Panc1 (cell line): ENCODE data around the gene ZSWIM7. TPM values are rescaled to one million over a fixed set of nuclear protein-coding genes. Genes with fewer than 3 reads are reported as not detected.

Source experiments
- ATAC-seq: fragments of 200-7000 bp; cut with Tn5 transposase; 2 replicates; pipeline ENCODE4 v1.9.1; 2020; ENCODE audit warnings: mild to moderate bottlenecking, moderate library complexity
- BruUV-seq: library from RNA; stranded (reverse); fragments of 400-500 nt; replicated peaks from 2 replicates; lab custom pipeline; 2021; lab: Mats Ljungman, UMichigan
- CTCF ChIA-PET: fragments of 300-600 bp; sonication (Branson Sonifier 250); formaldehyde crosslinking; loops from one replicate; lab custom pipeline; 2022; ENCODE audit warnings: antibody characterized with exemption; lab: Charles Lee
- POLR2A ChIA-PET: fragments of 300-600 bp; sonication (Branson Sonifier 250); formaldehyde crosslinking; loops from one replicate; lab custom pipeline; 2022; ENCODE audit warnings: antibody characterized with exemption; lab: Charles Lee
- DNase-seq: peaks from one replicate; pipeline ENCODE4 v3.0.0-alpha.2; 2010; ENCODE audit warnings: low read depth, low spot score
- H3K27ac ChIP-seq: 2 replicates; pipeline ENCODE4 v1.5.1; 2011; ENCODE audit warnings: mild to moderate bottlenecking, low read length, inconsistent platforms
- H3K27me3 ChIP-seq: fragments of 200-500 bp; sonication (Bioruptor generic); 2 replicates; pipeline ENCODE4 v1.6.0; 2014; ENCODE audit warnings: low read length, inconsistent platforms; ENCODE audit not compliant: control insufficient read depth, insufficient read depth
- H3K36me3 ChIP-seq: fragments of 200-500 bp; sonication (Bioruptor generic); 2 replicates; pipeline ENCODE4 v1.5.1; 2014; ENCODE audit warnings: inconsistent platforms, mild to moderate bottlenecking, low read length, moderate library complexity; ENCODE audit not compliant: control insufficient read depth, insufficient read depth
- H3K4me1 ChIP-seq: 2 replicates; pipeline ENCODE4 v1.5.1; 2011; ENCODE audit warnings: inconsistent platforms, mild to moderate bottlenecking, low read length, moderate library complexity; ENCODE audit not compliant: control insufficient read depth, insufficient read depth
- H3K4me3 ChIP-seq, 2 experiments: 2 replicates each; pipeline ENCODE4 v1.5.1; 2011 to 2012; ENCODE audit warnings: low read depth in 2 of 2, low read length in 2 of 2, mild to moderate bottlenecking in 2 of 2, inconsistent platforms in 1 of 2, moderate library complexity in 1 of 2
- H3K9me3 ChIP-seq: fragments of 200-500 bp; sonication (Bioruptor generic); 2 replicates; pipeline ENCODE4 v1.5.1; 2014; ENCODE audit warnings: low read depth, mild to moderate bottlenecking, inconsistent platforms, low read length, moderate library complexity; ENCODE audit not compliant: control insufficient read depth, insufficient read depth
- POLR2AphosphoS5 ChIP-seq: IDR thresholded peaks from 2 replicates; pipeline ENCODE4 v1.6.1; 2012; ENCODE audit warnings: mild to moderate bottlenecking, low read depth, low read length, moderate library complexity
- SIN3A ChIP-seq: IDR thresholded peaks from 2 replicates; pipeline ENCODE4 v1.6.1; 2012; ENCODE audit warnings: low read depth, mild to moderate bottlenecking, low read length, moderate library complexity, borderline replicate concordance; ENCODE audit not compliant: insufficient read depth
- TCF7L2 ChIP-seq: IDR thresholded peaks from 2 replicates; pipeline ENCODE4 v1.6.1; 2011; ENCODE audit warnings: mild to moderate bottlenecking, low read depth, low read length, inconsistent platforms
- in situ Hi-C: cut with HindIII; loops from 2 replicates; pipeline ENCODE4 v1.10.0; 2016; ENCODE audit warnings: low sequenced_read_pairs, low pct_unique_long_range_greater_than_20kb
- intact Hi-C: fragments of 100-400 bp; cut with micrococcal nuclease; formaldehyde crosslinking; loops from one replicate; pipeline ENCODE4 v1.10.0; 2022; ENCODE audit not compliant: unreplicated experiment
- total RNA-seq: library from RNA; stranded (reverse); gene quantifications from one replicate; pipeline ENCODE4 v1.2.1, GENCODE V29; 2021; ENCODE audit not compliant: unreplicated experiment
- TF ChIP-seq, protein P1 (sequence below): fragments of 450-650 bp; IDR thresholded peaks from 2 replicates; pipeline ENCODE4 v1.5.1; 2017; ENCODE audit warnings: mild to moderate bottlenecking
- TF ChIP-seq, protein P2 (sequence below), 2 experiments: IDR thresholded peaks; 2 replicates each; pipeline ENCODE4 v1.6.1; 2011 to 2012; ENCODE audit warnings: low read depth in 2 of 2, control low read depth in 1 of 2, low read length in 1 of 2, mild to moderate bottlenecking in 1 of 2, moderate library complexity in 1 of 2; ENCODE audit not compliant: insufficient read depth in 1 of 2

ZSWIM7 gene
- total RNA-seq, 1 experiment from 2014 or later, result 17.5 TPM

DNA sequence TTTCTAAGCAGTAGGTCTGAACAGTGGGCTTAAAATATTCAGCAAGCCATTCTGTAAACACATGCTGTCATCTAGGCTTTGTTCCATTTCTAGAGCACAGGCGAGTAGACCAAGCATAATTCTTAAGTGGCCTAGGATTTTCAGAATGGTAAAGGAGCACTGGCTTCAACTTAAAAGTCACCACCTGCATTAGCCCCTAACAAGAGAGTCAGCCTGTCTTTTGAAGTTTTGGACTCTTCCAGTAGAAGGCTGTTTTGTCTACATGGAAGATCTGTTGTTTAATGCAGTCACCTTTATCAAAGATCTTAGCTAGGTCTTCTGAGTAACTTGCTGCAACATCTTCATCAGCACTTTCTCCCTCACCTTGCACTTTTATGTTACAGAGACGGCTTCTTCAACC, 36.8 kb upstream of the ZSWIM7 start:
- no peak for DNase-seq
- Histone ChIP-seq H3K27me3 (no peaks in the 10 kb centered on the region), H3K36me3 (peaks cover 7% of the 10 kb centered on the region), H3K4me1 (no peaks in the 10 kb centered on the region), H3K9me3 (no peaks in the 10 kb centered on the region), H3K4me3 (no peak overlapping the region), H3K27ac (no peak overlapping the region)
- BruUV-seq, result no TSS peak
- intact Hi-C loops (no loop called here), in situ Hi-C loops (no loop called here)
- POLR2A ChIA-PET, result interaction anchor here (0.5 kb wide), 1 partner anchor 94 kb away, joined by 8 read pairs; no protein-coding TSS in a partner anchor
- no peak for ATAC-seq
- TF ChIP-seq, protein P1, sequence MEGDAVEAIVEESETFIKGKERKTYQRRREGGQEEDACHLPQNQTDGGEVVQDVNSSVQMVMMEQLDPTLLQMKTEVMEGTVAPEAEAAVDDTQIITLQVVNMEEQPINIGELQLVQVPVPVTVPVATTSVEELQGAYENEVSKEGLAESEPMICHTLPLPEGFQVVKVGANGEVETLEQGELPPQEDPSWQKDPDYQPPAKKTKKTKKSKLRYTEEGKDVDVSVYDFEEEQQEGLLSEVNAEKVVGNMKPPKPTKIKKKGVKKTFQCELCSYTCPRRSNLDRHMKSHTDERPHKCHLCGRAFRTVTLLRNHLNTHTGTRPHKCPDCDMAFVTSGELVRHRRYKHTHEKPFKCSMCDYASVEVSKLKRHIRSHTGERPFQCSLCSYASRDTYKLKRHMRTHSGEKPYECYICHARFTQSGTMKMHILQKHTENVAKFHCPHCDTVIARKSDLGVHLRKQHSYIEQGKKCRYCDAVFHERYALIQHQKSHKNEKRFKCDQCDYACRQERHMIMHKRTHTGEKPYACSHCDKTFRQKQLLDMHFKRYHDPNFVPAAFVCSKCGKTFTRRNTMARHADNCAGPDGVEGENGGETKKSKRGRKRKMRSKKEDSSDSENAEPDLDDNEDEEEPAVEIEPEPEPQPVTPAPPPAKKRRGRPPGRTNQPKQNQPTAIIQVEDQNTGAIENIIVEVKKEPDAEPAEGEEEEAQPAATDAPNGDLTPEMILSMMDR, result no peak
- TF ChIP-seq, protein P2, sequence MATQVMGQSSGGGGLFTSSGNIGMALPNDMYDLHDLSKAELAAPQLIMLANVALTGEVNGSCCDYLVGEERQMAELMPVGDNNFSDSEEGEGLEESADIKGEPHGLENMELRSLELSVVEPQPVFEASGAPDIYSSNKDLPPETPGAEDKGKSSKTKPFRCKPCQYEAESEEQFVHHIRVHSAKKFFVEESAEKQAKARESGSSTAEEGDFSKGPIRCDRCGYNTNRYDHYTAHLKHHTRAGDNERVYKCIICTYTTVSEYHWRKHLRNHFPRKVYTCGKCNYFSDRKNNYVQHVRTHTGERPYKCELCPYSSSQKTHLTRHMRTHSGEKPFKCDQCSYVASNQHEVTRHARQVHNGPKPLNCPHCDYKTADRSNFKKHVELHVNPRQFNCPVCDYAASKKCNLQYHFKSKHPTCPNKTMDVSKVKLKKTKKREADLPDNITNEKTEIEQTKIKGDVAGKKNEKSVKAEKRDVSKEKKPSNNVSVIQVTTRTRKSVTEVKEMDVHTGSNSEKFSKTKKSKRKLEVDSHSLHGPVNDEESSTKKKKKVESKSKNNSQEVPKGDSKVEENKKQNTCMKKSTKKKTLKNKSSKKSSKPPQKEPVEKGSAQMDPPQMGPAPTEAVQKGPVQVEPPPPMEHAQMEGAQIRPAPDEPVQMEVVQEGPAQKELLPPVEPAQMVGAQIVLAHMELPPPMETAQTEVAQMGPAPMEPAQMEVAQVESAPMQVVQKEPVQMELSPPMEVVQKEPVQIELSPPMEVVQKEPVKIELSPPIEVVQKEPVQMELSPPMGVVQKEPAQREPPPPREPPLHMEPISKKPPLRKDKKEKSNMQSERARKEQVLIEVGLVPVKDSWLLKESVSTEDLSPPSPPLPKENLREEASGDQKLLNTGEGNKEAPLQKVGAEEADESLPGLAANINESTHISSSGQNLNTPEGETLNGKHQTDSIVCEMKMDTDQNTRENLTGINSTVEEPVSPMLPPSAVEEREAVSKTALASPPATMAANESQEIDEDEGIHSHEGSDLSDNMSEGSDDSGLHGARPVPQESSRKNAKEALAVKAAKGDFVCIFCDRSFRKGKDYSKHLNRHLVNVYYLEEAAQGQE (IDR thresholded peaks at IDR 0.05; ENCODE audit: insufficient read depth in 1 of 2, low read depth in 2 of 2, low read length in 1 of 2), result no peak
- no peak for TF ChIP-seq POLR2AphosphoS5
- CTCF ChIA-PET, result no interaction called here

DNA sequence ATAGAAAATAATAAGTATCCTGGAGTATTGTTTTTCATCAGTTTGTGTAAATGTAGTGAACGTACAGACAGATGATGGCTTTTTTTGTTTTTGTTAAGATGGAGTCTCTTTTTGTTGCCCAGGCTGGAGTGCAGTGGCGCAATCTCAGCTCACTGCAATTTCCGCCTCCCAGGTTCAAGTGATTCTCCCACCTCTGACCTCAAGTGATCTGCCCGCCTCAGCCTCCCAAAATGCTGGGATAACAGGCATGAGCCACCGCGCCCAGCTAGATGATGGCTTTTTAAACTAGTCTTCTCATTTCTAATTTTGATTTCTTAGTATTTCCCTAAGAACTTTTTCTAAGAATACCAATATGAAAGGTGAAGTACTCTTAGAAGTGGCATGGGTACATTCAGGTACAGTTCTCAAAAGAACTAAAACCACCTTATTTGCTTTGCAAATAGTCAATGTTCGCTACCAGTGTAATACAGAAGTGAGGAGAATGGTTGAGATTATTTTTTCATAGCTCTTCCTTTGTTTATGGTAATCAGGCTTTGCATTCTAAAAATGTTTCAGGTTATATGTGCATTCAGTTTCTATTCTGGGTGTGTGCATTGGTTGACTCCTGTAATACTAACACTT, 34.3 kb upstream of the ZSWIM7 start:
- TF ChIP-seq TCF7L2, result no peak
- TF ChIP-seq, protein P2 (IDR thresholded peaks at IDR 0.05; ENCODE audit: insufficient read depth in 1 of 2, low read depth in 2 of 2, low read length in 1 of 2), result no peak
- TF ChIP-seq, protein P1, result no peak
- TF ChIP-seq POLR2AphosphoS5, result no peak
- no peak for TF ChIP-seq SIN3A
- in situ Hi-C loops (no loop called here), intact Hi-C loops (no loop called here)
- DNase-seq, result no peak
- Histone ChIP-seq H3K4me3 (no peak overlapping the region), H3K27ac (no peak overlapping the region), H3K4me1 (peaks cover 4% of the 10 kb centered on the region), H3K27me3 (no peaks in the 10 kb centered on the region), H3K9me3 (no peaks in the 10 kb centered on the region), H3K36me3 (peaks cover 26% of the 10 kb centered on the region)
- CTCF ChIA-PET, result no interaction called here
- no peak for ATAC-seq
- no TSS peak for BruUV-seq
- POLR2A ChIA-PET, result no interaction called here
